ENCODE measurements around the gene SF3B2. TPM values are rescaled to one million over a fixed set of nuclear protein-coding genes. Genes with fewer than 3 reads are reported as not detected.

SF3B2 gene
- polyA plus RNA-seq (2013) = 134 TPM

GRCh38 chr11:66051766-66052663 is at the start of gene SF3B2:
TSS of gene SF3B2 (plus strand) at chr11:66052364. CDS start at chr11:66052385, 21 bp downstream.
- peaks cover 1 to 30% (median 23%) of the 10 kb centered on the region in 4 experiments for H3K4me1 ChIP-seq (ENCODE audit: control extremely low read depth in 1 of 4, control insufficient read depth in 4 of 4, insufficient read depth in 4 of 4, low read length in 3 of 4)
- H3K36me3 ChIP-seq (ENCODE audit: control insufficient read depth in 4 of 4, insufficient read depth in 4 of 4, low read length in 3 of 4) = peaks cover 4 to 27% (median 22%) of the 10 kb centered on the region in 4 experiments
- ChIA-PET CTCF (interaction anchor here (0.5 to 8.1 kb wide), 7 partner anchors 8 to 136 kb away, joined by 3 to 99 read pairs (median 4); partner anchors contain the start of gene PACS1), POLR2A (interaction anchor here (0.5 to 2.2 kb wide), 3 partner anchors 11 to 31 kb away, joined by 3 to 6 read pairs (median 5); partner anchors contain the start of gene PACS1)
- H3K9me3 ChIP-seq (ENCODE audit: control extremely low read depth in 1 of 5, control insufficient read depth in 4 of 5, insufficient read depth in 2 of 5, low read depth in 1 of 5, low read length in 4 of 5) = no peaks in the 10 kb centered on the region
- under 1% methylated on average over 81 of the region's 84 CpGs for WGBS (ENCODE audit: insufficient coverage)
- H3K27ac ChIP-seq (ENCODE audit: insufficient read depth in 1 of 2, low read depth in 1 of 2, low read length in 2 of 2, poor library complexity in 1 of 2, severe bottlenecking in 2 of 2) = peak within 1 kb of the TSS; percentile 86 to 95
- peak; percentile 98 to 99 (median 99) for DNase-seq
- H3K27me3 ChIP-seq (replicated peaks in 2 of 5; ENCODE audit: control insufficient read depth in 4 of 5, insufficient read depth in 5 of 5, low read length in 4 of 5) = peaks cover 0 to 3% (median 0%) of the 10 kb centered on the region in 5 experiments
- peak within 1 kb of the TSS; percentile 78 to 100 (median 98) for H3K4me3 ChIP-seq (ENCODE audit: control insufficient read depth in 1 of 7, extremely low read depth in 1 of 7, insufficient read depth in 4 of 7, low read depth in 2 of 7, low read length in 6 of 7)

DNA sequence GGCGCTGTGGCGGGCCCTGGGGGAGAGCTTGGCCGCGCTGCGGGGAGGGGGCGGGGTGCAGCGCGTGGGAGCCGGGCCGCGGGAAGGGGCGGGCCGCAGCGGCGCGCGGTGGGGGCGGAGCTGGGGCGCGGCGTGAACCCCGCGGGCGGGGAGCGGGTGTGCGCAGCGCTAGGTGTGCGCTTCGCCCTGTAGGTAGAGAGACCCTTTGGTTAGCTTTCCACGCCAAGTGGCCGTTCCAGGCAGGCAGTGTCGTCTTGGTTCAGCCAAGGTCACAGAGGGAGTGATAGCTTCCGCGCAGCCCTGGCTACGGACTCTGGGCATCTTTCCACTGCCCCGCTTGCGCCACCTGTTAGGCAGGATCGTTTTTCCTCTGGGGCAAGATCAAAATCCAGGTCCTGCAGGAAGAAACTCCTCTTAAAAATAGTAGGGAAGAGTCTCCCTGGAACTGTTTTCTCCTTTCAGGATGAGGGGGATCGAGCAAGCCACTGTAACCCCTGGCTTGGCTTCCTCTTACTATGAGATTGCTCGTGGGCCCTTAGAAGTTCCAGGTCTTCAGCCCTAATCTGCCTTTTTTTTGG is 49.4 kb upstream of the SF3B2 start:
- H3K4me1 ChIP-seq (ENCODE audit: control extremely low read depth in 1 of 4, control insufficient read depth in 4 of 4, insufficient read depth in 4 of 4, low read length in 3 of 4) = peaks cover 1 to 31% (median 19%) of the 10 kb centered on the region in 4 experiments
- peaks cover 19 to 50% (median 39%) of the 10 kb centered on the region in 4 experiments for H3K36me3 ChIP-seq (ENCODE audit: control insufficient read depth in 4 of 4, insufficient read depth in 4 of 4, low read length in 3 of 4)
- peak overlapping the region; percentile 74 to 94 for H3K27ac ChIP-seq (ENCODE audit: insufficient read depth in 1 of 2, low read depth in 1 of 2, low read length in 2 of 2, poor library complexity in 1 of 2, severe bottlenecking in 2 of 2)
- no peaks in the 10 kb centered on the region for H3K27me3 ChIP-seq (replicated peaks in 2 of 5; ENCODE audit: control insufficient read depth in 4 of 5, insufficient read depth in 5 of 5, low read length in 4 of 5)
- WGBS (ENCODE audit: insufficient coverage) = 0% methylated on average over 15 of the region's 40 CpGs
- POLR2A ChIA-PET = interaction anchor here (0.5 to 1.3 kb wide), 4 partner anchors 55 to 143 kb away, joined by 3 to 5 read pairs (median 4); partner anchors contain the start of genes CCDC85B and MUS81
- CTCF ChIA-PET = interaction anchor here (0.7 to 1.6 kb wide), 6 partner anchors 9 to 65 kb away, joined by 3 to 7 read pairs (median 4); partner anchors contain the start of gene CST6
- peak overlapping the region; percentile 94 to 100 (median 99) for H3K4me3 ChIP-seq (ENCODE audit: control insufficient read depth in 1 of 7, extremely low read depth in 1 of 7, insufficient read depth in 4 of 7, low read depth in 2 of 7, low read length in 6 of 7)
- DNase-seq = no peak
- no peaks in the 10 kb centered on the region for H3K9me3 ChIP-seq (ENCODE audit: control extremely low read depth in 1 of 5, control insufficient read depth in 4 of 5, insufficient read depth in 2 of 5, low read depth in 1 of 5, low read length in 4 of 5)

DNA sequence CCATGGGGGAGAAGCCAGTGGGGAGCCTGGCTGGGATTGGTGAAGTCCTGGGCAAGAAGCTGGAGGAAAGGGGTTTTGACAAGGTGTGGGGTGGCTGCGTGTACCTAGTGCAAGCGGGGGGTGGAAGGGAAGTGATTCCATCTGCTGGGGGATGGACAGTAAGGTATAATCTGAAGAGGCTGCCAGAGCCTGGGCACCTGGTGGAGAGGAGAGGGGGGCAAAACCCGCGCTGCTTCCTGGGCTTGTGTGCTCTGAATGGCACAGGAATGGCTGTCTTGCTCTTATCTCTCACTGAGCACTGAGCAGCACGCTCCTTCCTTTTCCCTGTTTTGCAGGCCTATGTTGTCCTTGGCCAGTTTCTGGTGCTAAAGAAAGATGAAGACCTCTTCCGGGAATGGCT is 48.9 kb upstream of the SF3B2 start:
- Histone ChIP-seq H3K4me3 (ENCODE audit: control insufficient read depth in 1 of 7, extremely low read depth in 1 of 7, insufficient read depth in 4 of 7, low read depth in 2 of 7, low read length in 6 of 7) (peak overlapping the region in 6 of 7 experiments; percentile 96 to 100 (median 100)), H3K9me3 (ENCODE audit: control extremely low read depth in 1 of 5, control insufficient read depth in 4 of 5, insufficient read depth in 2 of 5, low read depth in 1 of 5, low read length in 4 of 5) (no peaks in the 10 kb centered on the region), H3K27me3 (replicated peaks in 2 of 5; ENCODE audit: control insufficient read depth in 4 of 5, insufficient read depth in 5 of 5, low read length in 4 of 5) (no peaks in the 10 kb centered on the region), H3K4me1 (ENCODE audit: control extremely low read depth in 1 of 4, control insufficient read depth in 4 of 4, insufficient read depth in 4 of 4, low read length in 3 of 4) (peaks cover 1 to 31% (median 19%) of the 10 kb centered on the region in 4 experiments), H3K36me3 (ENCODE audit: control insufficient read depth in 4 of 4, insufficient read depth in 4 of 4, low read length in 3 of 4) (peaks cover 16 to 45% (median 35%) of the 10 kb centered on the region in 4 experiments), H3K27ac (ENCODE audit: insufficient read depth in 1 of 2, low read depth in 1 of 2, low read length in 2 of 2, poor library complexity in 1 of 2, severe bottlenecking in 2 of 2) (peak overlapping the region; percentile 74 to 94)
- CTCF ChIA-PET = interaction anchor here (0.8 to 1.6 kb wide), 3 partner anchors 9 to 19 kb away, joined by 3 to 7 read pairs (median 7); partner anchors contain the start of gene CST6
- no peak for DNase-seq
- POLR2A ChIA-PET = interaction anchor here (1.0 to 1.3 kb wide), 2 partner anchors 113 to 143 kb away, joined by 3 to 5 read pairs; partner anchors contain the start of genes CCDC85B and MUS81
- 76% methylated on average over 4 of the region's 6 CpGs for WGBS (ENCODE audit: insufficient coverage)

DNA sequence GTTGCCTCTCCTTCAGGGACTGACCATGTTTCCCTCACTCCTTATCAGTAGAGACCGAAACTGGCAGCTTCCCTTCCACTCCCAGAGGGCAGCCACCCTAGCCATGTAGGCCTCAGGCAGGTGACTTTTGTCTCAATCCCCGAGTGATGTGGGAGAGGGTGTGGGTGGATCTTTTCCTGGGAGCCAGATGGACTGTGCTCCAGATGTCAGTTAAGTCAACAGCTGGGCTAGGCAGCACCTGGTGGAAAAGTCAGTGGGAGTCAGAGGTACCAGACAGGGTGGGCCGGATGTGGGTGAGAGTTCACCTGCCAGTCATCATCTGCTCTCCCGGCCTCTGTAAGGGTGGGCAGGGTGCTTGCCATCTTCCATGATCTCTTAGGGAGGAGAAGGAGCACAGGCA is 48.0 kb upstream of the SF3B2 start:
- Histone ChIP-seq H3K9me3 (ENCODE audit: control extremely low read depth in 1 of 5, control insufficient read depth in 4 of 5, insufficient read depth in 2 of 5, low read depth in 1 of 5, low read length in 4 of 5) (no peaks in the 10 kb centered on the region), H3K27ac (ENCODE audit: insufficient read depth in 1 of 2, low read depth in 1 of 2, low read length in 2 of 2, poor library complexity in 1 of 2, severe bottlenecking in 2 of 2) (no peak overlapping the region), H3K27me3 (replicated peaks in 2 of 5; ENCODE audit: control insufficient read depth in 4 of 5, insufficient read depth in 5 of 5, low read length in 4 of 5) (no peaks in the 10 kb centered on the region), H3K36me3 (ENCODE audit: control insufficient read depth in 4 of 4, insufficient read depth in 4 of 4, low read length in 3 of 4) (peaks cover 10 to 36% (median 30%) of the 10 kb centered on the region in 4 experiments), H3K4me3 (ENCODE audit: control insufficient read depth in 1 of 7, extremely low read depth in 1 of 7, insufficient read depth in 4 of 7, low read depth in 2 of 7, low read length in 6 of 7) (no peak overlapping the region), H3K4me1 (ENCODE audit: control extremely low read depth in 1 of 4, control insufficient read depth in 4 of 4, insufficient read depth in 4 of 4, low read length in 3 of 4) (peaks cover 1 to 31% (median 20%) of the 10 kb centered on the region in 4 experiments)
- WGBS (ENCODE audit: insufficient coverage) = 85% methylated on average over 3 of the region's 4 CpGs
- CTCF ChIA-PET = interaction anchor here (1.8 kb wide), 1 partner anchor 18 kb away, joined by 5 read pairs; no protein-coding TSS in a partner anchor
- no peak for DNase-seq
- POLR2A ChIA-PET = no interaction called here

GRCh38 chr11:66006134-66006890 is 45.9 kb upstream of the SF3B2 start:
- Histone ChIP-seq H3K4me1 (ENCODE audit: control extremely low read depth in 1 of 4, control insufficient read depth in 4 of 4, insufficient read depth in 4 of 4, low read length in 3 of 4) (peaks cover 0 to 21% (median 14%) of the 10 kb centered on the region in 4 experiments), H3K27ac (ENCODE audit: insufficient read depth in 1 of 2, low read depth in 1 of 2, low read length in 2 of 2, poor library complexity in 1 of 2, severe bottlenecking in 2 of 2) (no peak overlapping the region), H3K4me3 (ENCODE audit: control insufficient read depth in 1 of 7, extremely low read depth in 1 of 7, insufficient read depth in 4 of 7, low read depth in 2 of 7, low read length in 6 of 7) (no peak overlapping the region), H3K27me3 (replicated peaks in 2 of 5; ENCODE audit: control insufficient read depth in 4 of 5, insufficient read depth in 5 of 5, low read length in 4 of 5) (peaks cover 0 to 13% (median 3%) of the 10 kb centered on the region in 5 experiments), H3K36me3 (ENCODE audit: control insufficient read depth in 4 of 4, insufficient read depth in 4 of 4, low read length in 3 of 4) (peaks cover 2 to 23% (median 18%) of the 10 kb centered on the region in 4 experiments), H3K9me3 (ENCODE audit: control extremely low read depth in 1 of 5, control insufficient read depth in 4 of 5, insufficient read depth in 2 of 5, low read depth in 1 of 5, low read length in 4 of 5) (no peaks in the 10 kb centered on the region)
- WGBS (ENCODE audit: insufficient coverage) = 100% methylated on average over 11 of the region's 13 CpGs
- ChIA-PET CTCF (no interaction called here), POLR2A (no interaction called here)
- no peak for DNase-seq

DNA sequence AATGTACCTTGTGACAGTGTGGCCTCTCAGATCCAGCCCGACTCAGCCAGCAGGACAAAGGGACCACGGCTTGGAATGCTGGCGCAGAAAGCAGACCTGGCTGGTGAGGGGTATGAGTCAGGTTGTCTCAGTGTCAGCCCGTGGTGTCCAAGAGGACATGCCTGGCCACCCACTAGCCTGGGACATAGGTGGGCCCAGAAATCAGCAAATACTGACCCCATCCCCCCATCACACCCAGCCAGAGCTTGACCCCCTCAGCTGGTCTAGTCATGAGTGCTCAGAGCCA is 45.3 kb upstream of the SF3B2 start:
- no peak overlapping the region for H3K27ac ChIP-seq (ENCODE audit: insufficient read depth in 1 of 2, low read depth in 1 of 2, low read length in 2 of 2, poor library complexity in 1 of 2, severe bottlenecking in 2 of 2)
- POLR2A ChIA-PET = no interaction called here

More for the DNA sequence above, 45.3 kb upstream of the SF3B2 start:
- 90% methylated on average over 2 of the region's 4 CpGs for WGBS (ENCODE audit: insufficient coverage)
- H3K4me3 ChIP-seq (ENCODE audit: control insufficient read depth in 1 of 7, extremely low read depth in 1 of 7, insufficient read depth in 4 of 7, low read depth in 2 of 7, low read length in 6 of 7) = no peak overlapping the region
- peaks cover 0 to 21% (median 16%) of the 10 kb centered on the region in 4 experiments for H3K4me1 ChIP-seq (ENCODE audit: control extremely low read depth in 1 of 4, control insufficient read depth in 4 of 4, insufficient read depth in 4 of 4, low read length in 3 of 4)
- peaks cover 0 to 18% (median 7%) of the 10 kb centered on the region in 5 experiments for H3K27me3 ChIP-seq (replicated peaks in 2 of 5; ENCODE audit: control insufficient read depth in 4 of 5, insufficient read depth in 5 of 5, low read length in 4 of 5)
- H3K9me3 ChIP-seq (ENCODE audit: control extremely low read depth in 1 of 5, control insufficient read depth in 4 of 5, insufficient read depth in 2 of 5, low read depth in 1 of 5, low read length in 4 of 5) = no peaks in the 10 kb centered on the region
- H3K36me3 ChIP-seq (ENCODE audit: control insufficient read depth in 4 of 4, insufficient read depth in 4 of 4, low read length in 3 of 4) = peaks cover 2 to 23% (median 18%) of the 10 kb centered on the region in 4 experiments
- no peak for DNase-seq
- CTCF ChIA-PET = interaction anchor here (1.0 kb wide), 2 partner anchors 16 to 38 kb away, joined by 3 to 5 read pairs; no protein-coding TSS in a partner anchor

Measured in common myeloid progenitor, CD34-positive (primary cell).